ENCODE measurements around the gene H3-3A.

- TF ChIP-seq POLR2A (IDR thresholded peaks at IDR 0.05): no peak
- TF ChIP-seq, protein P1, sequence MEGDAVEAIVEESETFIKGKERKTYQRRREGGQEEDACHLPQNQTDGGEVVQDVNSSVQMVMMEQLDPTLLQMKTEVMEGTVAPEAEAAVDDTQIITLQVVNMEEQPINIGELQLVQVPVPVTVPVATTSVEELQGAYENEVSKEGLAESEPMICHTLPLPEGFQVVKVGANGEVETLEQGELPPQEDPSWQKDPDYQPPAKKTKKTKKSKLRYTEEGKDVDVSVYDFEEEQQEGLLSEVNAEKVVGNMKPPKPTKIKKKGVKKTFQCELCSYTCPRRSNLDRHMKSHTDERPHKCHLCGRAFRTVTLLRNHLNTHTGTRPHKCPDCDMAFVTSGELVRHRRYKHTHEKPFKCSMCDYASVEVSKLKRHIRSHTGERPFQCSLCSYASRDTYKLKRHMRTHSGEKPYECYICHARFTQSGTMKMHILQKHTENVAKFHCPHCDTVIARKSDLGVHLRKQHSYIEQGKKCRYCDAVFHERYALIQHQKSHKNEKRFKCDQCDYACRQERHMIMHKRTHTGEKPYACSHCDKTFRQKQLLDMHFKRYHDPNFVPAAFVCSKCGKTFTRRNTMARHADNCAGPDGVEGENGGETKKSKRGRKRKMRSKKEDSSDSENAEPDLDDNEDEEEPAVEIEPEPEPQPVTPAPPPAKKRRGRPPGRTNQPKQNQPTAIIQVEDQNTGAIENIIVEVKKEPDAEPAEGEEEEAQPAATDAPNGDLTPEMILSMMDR (IDR thresholded peaks at IDR 0.05): no peak
Observed at GRCh38 chr1:226095286-226095685, 32.8 kb downstream of the H3-3A start.

Measured in Peyer's patch (tissue), 4 donors.